Natural killer cell (primary cell): ENCODE measurements around the gene HDAC4. TPM values are rescaled to one million over a fixed set of nuclear protein-coding genes. Genes with fewer than 3 reads are reported as not detected.

ENCODE experiments used
- ATAC-seq, 3 donors: fragments of 150-1000 bp in 2 of 3; fragments of 200-7000 bp in 1 of 3; cut with Tn5 transposase; 1 replicate in 1 of 3; 2 replicates in 2 of 3; pipeline ENCODE4 v1.10.0; 2021; ENCODE audit warnings: mild to moderate bottlenecking in 2 of 3, moderate library complexity in 2 of 3
- DNase-seq, 2 donors: peaks; one replicate each; pipeline versions ENCODE4 v3.0.0 to v3.0.0-alpha.2; 2013 to 2021; ENCODE audit warnings: mixed read lengths in 1 of 2
- H3K27ac ChIP-seq: one replicate; pipeline ENCODE4 v1.5.1; 2013; ENCODE audit warnings: mild to moderate bottlenecking, low read length
- H3K27me3 ChIP-seq: one replicate; pipeline ENCODE4 v1.6.1; 2013; ENCODE audit warnings: low read length; ENCODE audit not compliant: control insufficient read depth, insufficient read depth
- H3K36me3 ChIP-seq: one replicate; pipeline ENCODE4 v1.6.1; 2013; ENCODE audit warnings: low read length; ENCODE audit not compliant: control insufficient read depth, insufficient read depth
- H3K4me1 ChIP-seq: one replicate; pipeline ENCODE4 v1.6.1; 2013; ENCODE audit warnings: low read length; ENCODE audit not compliant: control insufficient read depth, insufficient read depth
- H3K4me3 ChIP-seq: one replicate; pipeline ENCODE4 v1.5.1; 2013; ENCODE audit warnings: low read length
- H3K9me3 ChIP-seq: one replicate; pipeline ENCODE4 v1.6.1; 2013; ENCODE audit warnings: low read length; ENCODE audit not compliant: control insufficient read depth, insufficient read depth
- H3K27ac Mint-ChIP-seq, 2 donors: one replicate each; pipeline ENCODE4 v1.8.0; 2022; ENCODE audit warnings: mild to moderate bottlenecking in 2 of 2, mixed read lengths in 2 of 2, moderate library complexity in 1 of 2
- H3K27me3 Mint-ChIP-seq, 2 donors: one replicate each; pipeline ENCODE4 v1.8.0; 2022; ENCODE audit warnings: low read depth in 2 of 2, mixed read lengths in 2 of 2
- H3K36me3 Mint-ChIP-seq: one replicate; pipeline ENCODE4 v1.8.0; 2022; ENCODE audit warnings: mixed read lengths
- H3K4me1 Mint-ChIP-seq, 2 donors: one replicate each; pipeline ENCODE4 v1.8.0; 2022; ENCODE audit warnings: mixed read lengths in 2 of 2
- H3K4me3 Mint-ChIP-seq: one replicate; pipeline ENCODE4 v1.8.0; 2022; ENCODE audit warnings: mild to moderate bottlenecking, moderate library complexity, mixed read lengths
- H3K9me3 Mint-ChIP-seq, 2 donors: one replicate each; pipeline ENCODE4 v1.8.0; 2022; ENCODE audit warnings: mixed read lengths in 2 of 2
- CTCF ChIP-seq: fragments of 200-600 bp; IDR thresholded peaks from one replicate; pipeline ENCODE4 v1.8.0; 2022; ENCODE audit warnings: antibody characterized with exemption
- WGBS: methylation state at CpG from one replicate; pipeline ENCODE4 v1.1.7; 2013; ENCODE audit warnings: missing lambda C conversion rate; ENCODE audit not compliant: insufficient coverage; 5-methylcytosine and 5-hydroxymethylcytosine counted together
- intact Hi-C: fragments of 100-400 bp; cut with micrococcal nuclease; formaldehyde crosslinking; loops from one replicate; pipeline ENCODE4 v1.14.2; 2022
- total RNA-seq, 4 donors: library from RNA; stranded (reverse); fragments of 120-200 nt in 1 of 4; gene quantifications; one replicate each; pipeline versions ENCODE4 v1.2.3 to v1.2.4, GENCODE V29; 2013 to 2022

Gene HDAC4
- total RNA-seq, 3 donors from 2014 or later (not counting 1 experiment from before 2014, with no cell fraction given), result 74.9 to 105 (median 100) TPM

GRCh38 chr2:239407112-239407511 is 6.3 kb upstream of the HDAC4 start:
- intact Hi-C loops, result no loop called here
- H3K36me3 Mint-ChIP-seq, result no peaks in the 10 kb centered on the region
- peaks cover 13 to 26% of the 10 kb centered on the region in 2 donors for H3K27me3 Mint-ChIP-seq
- TF ChIP-seq CTCF, result no peak
- H3K4me1 ChIP-seq, result peaks cover 11% of the 10 kb centered on the region
- WGBS, result 97% methylated on average over 13 of the region's 13 CpGs
- H3K27ac Mint-ChIP-seq, result no peak overlapping the region
- peaks cover 15 to 24% of the 10 kb centered on the region in 2 donors for H3K4me1 Mint-ChIP-seq
- no peaks in the 10 kb centered on the region for H3K27me3 ChIP-seq
- no peaks in the 10 kb centered on the region for H3K36me3 ChIP-seq
- H3K4me3 Mint-ChIP-seq, result no peak overlapping the region
- H3K27ac ChIP-seq, result no peak overlapping the region
- DNase-seq, result no peak
- no peak overlapping the region for H3K4me3 ChIP-seq
- no peaks in the 10 kb centered on the region for H3K9me3 Mint-ChIP-seq
- ATAC-seq, result no peak
- no peaks in the 10 kb centered on the region for H3K9me3 ChIP-seq

- Histone ChIP-seq H3K36me3 (no peaks in the 10 kb centered on the region), H3K27ac (no peak overlapping the region), H3K4me1 (peaks cover 10% of the 10 kb centered on the region), H3K9me3 (no peaks in the 10 kb centered on the region), H3K4me3 (no peak overlapping the region), H3K27me3 (no peaks in the 10 kb centered on the region)
- no peaks in the 10 kb centered on the region for H3K36me3 Mint-ChIP-seq
- no peak for ATAC-seq
- peaks cover 15 to 21% of the 10 kb centered on the region in 2 donors for H3K4me1 Mint-ChIP-seq
- H3K4me3 Mint-ChIP-seq, result no peak overlapping the region
- DNase-seq, result no peak
- intact Hi-C loops, result no loop called here
- no peak for TF ChIP-seq CTCF
- 95% methylated on average over 11 of the region's 11 CpGs for WGBS
- H3K27ac Mint-ChIP-seq, result no peak overlapping the region
- peaks cover 12 to 23% of the 10 kb centered on the region in 2 donors for H3K27me3 Mint-ChIP-seq
- no peaks in the 10 kb centered on the region for H3K9me3 Mint-ChIP-seq
Observed at GRCh38 chr2:239406316-239406995, 5.6 kb upstream of the HDAC4 start.

DNA sequence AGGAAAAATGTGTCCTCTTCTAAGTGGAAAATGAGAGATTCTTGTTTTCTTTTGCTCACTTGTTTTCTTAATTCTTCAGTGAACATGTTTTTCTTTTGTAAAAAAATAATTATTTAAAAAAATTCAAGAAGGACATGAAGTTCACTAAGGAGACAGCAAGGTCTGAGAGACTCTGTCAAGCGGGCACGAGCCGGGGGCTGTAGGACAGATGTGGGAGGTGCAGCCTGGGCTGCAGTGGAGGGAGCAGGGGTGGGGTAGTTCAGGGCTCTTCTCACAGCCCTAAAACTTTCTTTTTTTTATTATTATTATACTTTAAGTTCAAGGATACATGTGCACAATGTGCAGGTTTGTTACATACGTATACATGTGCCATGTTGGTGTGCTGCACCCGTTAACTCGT is 4.3 kb upstream of the HDAC4 start:
- Mint-ChIP-seq H3K9me3 (no peaks in the 10 kb centered on the region), H3K36me3 (no peaks in the 10 kb centered on the region), H3K4me1 (peaks cover 9 to 20% of the 10 kb centered on the region in 2 donors), H3K27me3 (peaks cover 6 to 10% of the 10 kb centered on the region in 2 donors), H3K4me3 (no peak overlapping the region), H3K27ac (no peak overlapping the region)
- Histone ChIP-seq H3K4me3 (no peak overlapping the region), H3K27ac (no peak overlapping the region), H3K4me1 (peaks cover 10% of the 10 kb centered on the region), H3K36me3 (no peaks in the 10 kb centered on the region), H3K27me3 (no peaks in the 10 kb centered on the region), H3K9me3 (no peaks in the 10 kb centered on the region)
- no peak for ATAC-seq
- TF ChIP-seq CTCF, result no peak
- intact Hi-C loops, result no loop called here
- no peak for DNase-seq
- WGBS, result 94% methylated on average over 6 of the region's 6 CpGs

DNA sequence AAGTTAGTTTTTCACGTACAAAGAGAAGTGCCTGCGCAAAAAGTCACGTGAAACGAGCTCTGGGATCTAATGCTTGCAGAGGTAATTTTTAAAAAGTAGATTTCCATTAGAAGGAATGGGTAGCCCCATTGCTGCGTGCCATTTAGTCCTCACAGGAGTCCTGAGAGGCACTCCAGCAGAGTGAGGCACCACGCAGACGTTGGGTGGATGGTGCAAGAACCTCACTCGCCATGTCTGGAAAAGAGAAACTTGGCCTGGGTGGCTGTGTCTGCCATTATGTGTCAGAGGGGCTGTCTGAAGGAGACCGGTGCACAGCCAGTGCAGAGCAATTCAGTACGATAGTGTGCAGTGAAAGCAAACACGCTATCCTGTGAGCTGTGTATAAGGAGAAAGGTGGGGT is 1.8 kb upstream of the HDAC4 start:
- Mint-ChIP-seq H3K4me1 (peaks cover 21 to 37% of the 10 kb centered on the region in 2 donors), H3K27ac (peak overlapping the region in 1 of 2 donors; percentile 98), H3K27me3 (peaks cover 0 to 4% of the 10 kb centered on the region in 2 donors), H3K36me3 (no peaks in the 10 kb centered on the region), H3K4me3 (peak overlapping the region; percentile 96), H3K9me3 (no peaks in the 10 kb centered on the region)
- ATAC-seq (no peak), DNase-seq (no peak)
- Histone ChIP-seq H3K4me1 (peaks cover 18% of the 10 kb centered on the region), H3K27me3 (no peaks in the 10 kb centered on the region), H3K4me3 (no peak overlapping the region), H3K9me3 (no peaks in the 10 kb centered on the region), H3K36me3 (no peaks in the 10 kb centered on the region), H3K27ac (no peak overlapping the region)
- intact Hi-C loops, result no loop called here
- TF ChIP-seq CTCF, result no peak
- WGBS, result 98% methylated on average over 11 of the region's 11 CpGs
